Articular chondrocyte of knee joint (primary cell): ENCODE data around the gene HYAL3. TPM values are rescaled to one million over a fixed set of nuclear protein-coding genes. Genes with fewer than 3 reads are reported as not detected.

Experiments used
- total RNA-seq: library from RNA; depleted of rRNA; stranded (reverse); fragments of >200 nt; gene quantifications from 2 replicates; pipeline ENCODE4 v1.2.3, GENCODE V29; 2012

Gene HYAL3
- total RNA-seq: 1.8 and 3.3 TPM in 2 replicates

DNA sequence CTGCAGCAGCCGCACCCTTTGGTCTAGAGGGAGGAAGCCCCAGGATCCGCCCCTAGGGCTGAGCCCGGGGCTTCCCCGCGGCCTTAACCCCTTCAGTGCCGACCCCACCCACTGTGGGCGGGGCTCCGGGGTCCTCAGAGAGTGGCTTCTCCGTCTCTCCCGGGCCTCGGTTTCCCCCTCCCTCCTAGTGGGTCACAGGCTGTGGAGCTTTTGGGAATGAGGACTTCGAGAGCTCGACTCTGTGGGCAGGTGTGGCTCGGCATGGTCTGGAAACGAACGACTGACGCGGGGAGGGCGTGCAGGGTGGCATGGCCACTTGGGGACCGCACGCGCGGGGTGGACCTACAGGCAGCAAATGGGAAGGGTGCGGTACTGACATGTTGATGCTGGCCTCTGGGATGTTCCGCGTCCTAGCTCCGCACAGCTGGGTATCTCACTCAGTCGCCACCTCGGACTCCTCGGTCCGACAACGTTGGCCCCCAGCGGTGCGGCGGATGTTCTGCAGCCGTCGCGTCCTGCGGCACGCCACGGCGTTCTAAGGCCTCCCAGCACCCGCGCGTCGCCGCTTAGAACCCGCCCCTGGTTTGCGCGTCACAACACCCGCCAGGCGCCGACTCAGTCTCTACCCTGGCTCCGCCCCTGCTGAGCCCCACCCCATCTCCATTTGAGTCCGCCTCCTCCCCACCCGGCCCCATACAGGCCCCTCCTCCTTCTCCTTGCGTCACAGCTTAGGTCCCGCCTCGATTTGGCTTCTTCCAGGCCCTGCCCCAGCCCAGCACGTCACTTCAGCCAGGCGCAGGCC lies at the start of gene HYAL3, which contains the start of gene NAA80:
TSS of gene HYAL3 (minus strand) at position 570 of the 802 bp plus-strand sequence. CDS start 3,803 bp downstream, outside the sequence.
TSS of gene NAA80 (minus strand) at position 570 of the 802 bp plus-strand sequence. CDS start 1,942 bp downstream, outside the sequence.

DNA sequence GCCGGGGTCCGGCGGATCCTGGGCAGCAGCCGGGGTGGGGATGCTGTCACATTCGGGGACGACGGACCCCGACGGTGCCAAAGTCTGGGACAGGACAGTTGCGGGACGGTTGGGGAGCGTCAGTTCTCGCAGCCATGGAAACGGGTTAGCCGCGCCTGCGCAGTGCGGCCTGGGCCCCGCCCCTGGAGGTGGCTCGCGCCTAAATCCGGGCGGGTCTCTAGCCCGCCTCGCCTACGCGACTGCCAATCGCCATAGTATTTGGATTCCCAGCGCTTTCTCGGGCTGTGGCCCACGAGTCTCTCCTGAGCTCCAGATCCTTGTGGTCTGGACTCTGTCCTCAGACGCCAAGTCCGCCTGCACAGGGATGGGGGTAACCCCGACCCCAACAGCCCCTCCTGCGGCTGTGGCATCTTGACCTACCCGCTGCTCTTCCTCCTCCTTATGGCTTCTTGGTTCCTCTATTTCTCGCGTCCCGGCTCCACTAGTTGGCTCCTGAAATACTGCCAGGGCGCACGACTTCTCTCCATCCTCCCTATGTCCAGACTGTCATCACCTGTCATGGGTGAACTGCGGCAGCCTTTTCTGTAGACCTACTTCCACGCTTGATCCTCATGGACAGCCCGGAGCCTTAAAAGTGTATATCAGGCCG lies 46.5 kb upstream of the HYAL3 start, which contains the start of gene ZMYND10:
TSS of gene ZMYND10 (minus strand) at position 147 of the 649 bp plus-strand sequence. CDS start 153 bp downstream, outside the sequence.

GRCh38 chr3:50340448-50341329 lies 41.5 kb upstream of the HYAL3 start, which contains the start of gene RASSF1:
Gene RASSF1, minus strand, starts transcription at chr3:50340836. Its CDS starts 31 bp downstream, at chr3:50340805.

GRCh38 chr3:50327943-50328691 lies 28.9 kb upstream of the HYAL3 start, which contains the start of gene TUSC2:
Gene TUSC2, minus strand, starts transcription at chr3:50328223. Its CDS starts 124 bp downstream, at chr3:50328099.

DNA sequence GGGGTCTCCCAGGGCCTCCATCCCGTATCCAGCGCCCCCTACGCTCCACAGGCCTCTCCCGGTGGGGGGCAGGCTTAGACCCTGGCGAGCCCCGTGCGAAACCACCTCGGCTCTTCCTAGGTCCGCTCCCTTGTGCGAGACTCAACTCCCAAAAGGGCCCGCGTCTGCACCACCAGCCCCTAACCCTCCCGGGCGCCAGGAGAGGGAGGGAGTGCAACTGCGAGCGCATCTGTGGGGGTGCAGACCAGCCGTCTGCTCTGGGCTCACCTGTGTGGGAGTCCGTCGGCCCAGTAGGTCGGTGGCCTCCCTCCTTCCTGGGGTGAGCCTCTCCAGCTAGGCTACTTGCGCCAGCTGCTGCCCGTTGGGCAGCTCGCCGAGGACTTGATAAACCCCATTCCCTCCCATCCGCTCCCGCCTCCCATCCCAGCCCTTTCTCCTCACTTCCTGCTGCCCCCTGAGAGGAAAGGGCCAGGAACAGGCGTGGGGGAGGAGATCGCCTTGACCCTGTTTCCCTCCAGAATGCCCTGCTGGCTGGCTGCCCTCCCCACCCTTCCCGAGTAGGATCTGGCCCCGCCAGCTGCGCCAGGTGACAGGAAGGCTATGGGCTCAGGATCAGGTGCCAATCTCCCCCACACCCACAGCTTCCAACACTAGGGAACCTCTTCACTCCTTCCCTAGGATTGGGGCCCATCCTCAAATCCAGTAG lies 23.3 kb upstream of the HYAL3 start, which contains the start of gene HYAL2:
TSS of gene HYAL2 (minus strand) at position 360 of the 706 bp plus-strand sequence. CDS start 2,256 bp downstream, outside the sequence.

DNA sequence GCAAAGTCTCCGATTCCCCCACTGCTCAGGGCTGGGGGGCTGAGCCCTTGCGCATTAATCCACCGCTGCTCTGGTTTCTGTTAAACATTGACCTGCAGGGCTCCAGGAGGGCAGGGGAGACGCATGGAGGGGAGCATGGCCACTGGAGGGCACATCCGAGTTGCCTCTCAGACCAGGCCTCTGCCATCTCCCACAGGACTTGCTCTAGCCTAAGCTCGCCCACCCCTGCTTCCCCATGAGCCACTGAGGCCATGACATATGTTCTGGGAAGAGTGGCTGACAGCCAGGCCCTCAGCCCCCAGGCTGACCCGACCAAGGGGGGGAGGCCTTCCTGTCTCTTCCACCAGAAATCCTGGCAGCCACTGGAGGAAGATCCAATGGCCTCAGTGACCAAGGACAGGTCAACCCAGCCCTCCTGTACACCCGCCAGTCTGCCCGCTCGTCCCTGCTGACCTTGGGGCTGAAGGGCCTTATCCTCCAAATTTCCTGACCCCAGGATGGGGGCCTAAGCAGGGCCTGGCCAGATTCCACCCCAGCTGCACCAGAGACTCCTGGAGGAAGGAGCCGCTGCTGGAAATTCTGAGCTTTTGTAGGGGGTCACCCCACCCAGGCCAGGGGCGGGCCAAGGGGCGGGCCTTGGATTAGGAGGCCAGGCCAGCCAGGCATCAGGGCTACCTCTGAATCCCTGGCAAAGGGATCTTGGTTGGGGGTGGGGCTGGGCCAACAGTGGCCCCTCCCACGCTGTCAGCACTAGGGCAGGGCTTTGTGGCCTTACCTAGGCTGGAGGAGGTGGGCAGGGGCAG lies 4.0 kb upstream of the HYAL3 start, which contains the start of gene HYAL1:
TSS of gene HYAL1 (minus strand) at position 562 of the 803 bp plus-strand sequence. CDS start 618 bp downstream, outside the sequence.

GRCh38 chr3:50292159-50293078 lies 6.8 kb downstream of the HYAL3 start, which contains the start of gene IFRD2:
Gene IFRD2, minus strand, starts transcription at chr3:50292429. Its CDS starts 155 bp downstream, at chr3:50292274.

GRCh38 chr3:50278880-50279224 lies 20.4 kb downstream of the HYAL3 start, which contains the start of gene LSMEM2:
Gene LSMEM2, plus strand, starts transcription at chr3:50279087. Its CDS starts 27 bp downstream, at chr3:50279114.

DNA sequence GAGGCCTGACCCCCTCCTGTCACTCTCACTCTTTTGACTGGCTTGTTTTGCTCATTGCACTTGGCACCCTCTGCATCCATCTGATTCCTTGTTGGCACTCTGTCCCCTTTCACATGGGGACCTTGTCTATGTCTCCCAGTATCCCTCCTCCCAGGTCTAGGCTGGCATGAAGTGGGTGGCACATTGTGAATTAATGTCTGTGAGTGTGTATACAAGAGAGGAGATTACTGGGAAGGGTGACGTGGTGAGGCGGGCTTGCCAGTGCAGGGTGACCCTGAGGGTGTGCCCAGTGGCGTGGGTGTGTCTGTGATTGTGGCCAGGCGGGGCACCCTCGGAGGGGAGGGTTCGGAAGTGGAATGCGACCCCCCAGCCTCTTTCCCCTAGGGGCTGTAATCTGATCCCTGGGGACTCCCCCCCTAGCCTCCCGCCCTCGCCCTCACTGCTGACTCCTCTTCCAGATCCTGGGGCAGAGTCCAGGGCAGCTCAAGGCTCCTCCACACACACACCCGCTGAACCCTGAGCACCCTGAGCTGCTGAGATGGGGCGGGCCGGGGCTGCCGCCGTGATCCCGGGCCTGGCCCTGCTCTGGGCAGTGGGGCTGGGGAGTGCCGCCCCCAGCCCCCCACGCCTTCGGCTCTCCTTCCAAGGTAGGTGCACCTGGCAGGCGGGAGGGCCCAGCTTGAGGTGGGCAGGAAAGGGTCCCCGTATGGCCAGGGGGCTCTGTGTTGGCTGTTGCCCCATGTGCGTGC lies 30.3 kb downstream of the HYAL3 start, which contains the start of gene SEMA3B:
TSS of gene SEMA3B (plus strand) at position 445 of the 749 bp plus-strand sequence. CDS start at position 539, 94 bp downstream.

Other genes starting within 250 kb of the HYAL3 start
- gene RBM5, start 210.5 kb downstream of the HYAL3 start, total RNA-seq: 160 TPM in 2 replicates
- 9.5 and 14.2 TPM in 2 replicates for gene SEMA3F, start 144.1 kb downstream of the HYAL3 start, total RNA-seq
- not detected in 2 replicates for gene GNAT1, start 107.8 kb downstream of the HYAL3 start, total RNA-seq
- gene SLC38A3, start 94.1 kb downstream of the HYAL3 start, total RNA-seq: 0.11 and 0.39 TPM in 2 replicates
- 211 and 281 TPM in 2 replicates for gene GNAI2, start 63.2 kb downstream of the HYAL3 start, total RNA-seq
- gene SEMA3B, start 30.3 kb downstream of the HYAL3 start, total RNA-seq: 16.5 and 24.4 TPM in 2 replicates
- 0.13 and 0.22 TPM in 2 replicates for gene LSMEM2, start 20.3 kb downstream of the HYAL3 start, total RNA-seq
- gene IFRD2, start 7.0 kb downstream of the HYAL3 start, total RNA-seq: 41.7 and 52.7 TPM in 2 replicates
- gene NAA80, start within 50 bp of the HYAL3 start, total RNA-seq: 4.3 and 5.6 TPM in 2 replicates
- gene HYAL1, start 4.2 kb upstream of the HYAL3 start, total RNA-seq: 14.5 and 15.5 TPM in 2 replicates
- 25.9 and 27.8 TPM in 2 replicates for gene HYAL2, start 23.3 kb upstream of the HYAL3 start, total RNA-seq
- gene TUSC2, start 28.8 kb upstream of the HYAL3 start, total RNA-seq: 11.1 and 14.5 TPM in 2 replicates
- gene RASSF1, start 41.4 kb upstream of the HYAL3 start, total RNA-seq: 19.1 and 21.7 TPM in 2 replicates
- gene ZMYND10, start 46.3 kb upstream of the HYAL3 start, total RNA-seq: 2.0 and 4.2 TPM in 2 replicates
- gene NPRL2, start 51.4 kb upstream of the HYAL3 start, total RNA-seq: 15.8 and 17.5 TPM in 2 replicates
- gene CYB561D2, start 51.5 kb upstream of the HYAL3 start, total RNA-seq: 17.8 and 18.3 TPM in 2 replicates
- 40.9 and 47.1 TPM in 2 replicates for gene TMEM115, start 60.1 kb upstream of the HYAL3 start, total RNA-seq
- 0.22 TPM in 1 of 2 replicates, not detected in the other for gene CACNA2D2, start 204.2 kb upstream of the HYAL3 start, total RNA-seq